Endothelial cell of umbilical vein (primary cell): ENCODE results near the gene KCNJ15. TPM values are rescaled to one million over a fixed set of nuclear protein-coding genes. Genes with fewer than 3 reads are reported as not detected.

Experiments used
- BruUV-seq: library from RNA; stranded (reverse); fragments of 400-500 nt; replicated peaks from 2 replicates; lab custom pipeline; 2021; lab: Mats Ljungman, UMichigan
- CTCF ChIA-PET: fragments of 300-600, 350-600 bp; sonication (Branson Sonifier 250); formaldehyde crosslinking; loops from one replicate; lab custom pipeline; 2021; ENCODE audit warnings: antibody characterized with exemption, inconsistent platforms; lab: Charles Lee
- POLR2A ChIA-PET: fragments of 300-600, 350-600 bp; sonication (Branson Sonifier 250); formaldehyde crosslinking; loops from one replicate; lab custom pipeline; 2021; ENCODE audit warnings: antibody characterized with exemption, inconsistent platforms; lab: Charles Lee
- DNase-seq: peaks from one replicate; pipeline ENCODE4 v3.0.0-alpha.2; 2011; ENCODE audit warnings: low read depth, low spot score
- FAIRE-seq: peaks from 2 replicates; lab custom pipeline; 2011; peaks lifted over from hg19 to GRCh38; lab: Jason Lieb, UNC
- H2AFZ ChIP-seq: 2 replicates; pipeline ENCODE4 v1.6.0; 2012; ENCODE audit warnings: low read depth, low read length, control low read depth, inconsistent platforms
- H3K27ac ChIP-seq: 2 replicates; pipeline ENCODE4 v1.5.1; 2011; ENCODE audit warnings: low read depth, mild to moderate bottlenecking, control low read depth, low read length, moderate library complexity; ENCODE audit not compliant: insufficient read depth
- H3K27me3 ChIP-seq, 2 experiments: 2 replicates each; pipeline versions ENCODE4 v1.6.0 to v1.6.1; 2011; ENCODE audit warnings: low read length in 2 of 2, mixed read lengths in 1 of 2; ENCODE audit not compliant: control insufficient read depth in 2 of 2, insufficient read depth in 2 of 2
- H3K36me3 ChIP-seq, 2 experiments: 2 replicates in 1 of 2; 3 replicates in 1 of 2; pipeline ENCODE4 v1.5.1; 2011; ENCODE audit warnings: low read length in 2 of 2, mild to moderate bottlenecking in 1 of 2, moderate library complexity in 1 of 2; ENCODE audit not compliant: control insufficient read depth in 2 of 2, insufficient read depth in 2 of 2; ENCODE audit errors: extremely low read depth in 1 of 2
- H3K4me1 ChIP-seq: 3 replicates; pipeline ENCODE4 v1.5.1; 2011; ENCODE audit warnings: mild to moderate bottlenecking, low read length; ENCODE audit not compliant: control insufficient read depth, insufficient read depth; ENCODE audit errors: extremely low read depth
- H3K4me2 ChIP-seq: 2 replicates; pipeline ENCODE4 v1.6.1; 2011; ENCODE audit warnings: low read length, control low read depth, mixed read lengths; ENCODE audit not compliant: insufficient read depth
- H3K4me3 ChIP-seq, 3 experiments: fragments of 200-600 bp in 1 of 3; sonication (generic), shearing (Covaris generic) in 1 of 3; replicated peaks in 1 of 3; 2 replicates each; pipeline ENCODE4 v1.5.1; 2011 to 2016; ENCODE audit warnings: control low read depth in 3 of 3, low read length in 3 of 3, mild to moderate bottlenecking in 2 of 3, inconsistent platforms in 1 of 3, low read depth in 1 of 3, moderate library complexity in 1 of 3; ENCODE audit not compliant: insufficient read depth in 1 of 3
- H3K79me2 ChIP-seq: 2 replicates; pipeline ENCODE4 v1.6.0; 2012; ENCODE audit warnings: low read length, inconsistent platforms; ENCODE audit not compliant: control insufficient read depth, insufficient read depth
- H3K9ac ChIP-seq: replicated peaks from 2 replicates; pipeline ENCODE3; 2011; ENCODE audit warnings: low read length, control low read depth; ENCODE audit not compliant: insufficient read depth; ENCODE audit errors: extremely low read depth
- H3K9me1 ChIP-seq: replicated peaks from 3 replicates; pipeline ENCODE4 v1.6.0; 2011; ENCODE audit warnings: mild to moderate bottlenecking, low read length; ENCODE audit not compliant: control insufficient read depth, insufficient read depth; ENCODE audit errors: extremely low read depth
- H3K9me3 ChIP-seq: replicated peaks from 2 replicates; pipeline ENCODE4 v1.5.1; 2012; ENCODE audit warnings: low read length, inconsistent platforms; ENCODE audit not compliant: control insufficient read depth, insufficient read depth
- H4K20me1 ChIP-seq: replicated peaks from 2 replicates; pipeline ENCODE3; 2011; ENCODE audit warnings: mild to moderate bottlenecking, low read length; ENCODE audit not compliant: control insufficient read depth, insufficient read depth; ENCODE audit errors: extremely low read depth
- EZH2 ChIP-seq: IDR thresholded peaks from 2 replicates; pipeline ENCODE4 v1.6.1; 2012; ENCODE audit warnings: borderline replicate concordance, low read depth, mild to moderate bottlenecking, moderate library complexity, low read length, inconsistent platforms; ENCODE audit not compliant: severe bottlenecking
- FOS ChIP-seq: IDR thresholded peaks from 2 replicates; pipeline ENCODE4 v1.6.1; 2011; ENCODE audit warnings: mild to moderate bottlenecking, low read length, moderate library complexity, borderline replicate concordance; ENCODE audit not compliant: insufficient read depth
- GATA2 ChIP-seq: IDR thresholded peaks from 2 replicates; pipeline ENCODE4 v1.7.0; 2011; ENCODE audit warnings: low read depth, mild to moderate bottlenecking, moderate library complexity, mixed read lengths, low read length; ENCODE audit not compliant: insufficient read length, insufficient read depth
- JUN ChIP-seq: IDR thresholded peaks from 2 replicates; pipeline ENCODE4 v1.6.1; 2011; ENCODE audit warnings: borderline replicate concordance, low read depth; ENCODE audit not compliant: insufficient read length, insufficient read depth
- MYC ChIP-seq: IDR thresholded peaks from one replicate; pipeline ENCODE4 v1.6.1; 2011; ENCODE audit warnings: mild to moderate bottlenecking, low read depth, low read length
- POLR2A ChIP-seq: IDR thresholded peaks from 2 replicates; pipeline ENCODE4 v1.6.1; 2012; ENCODE audit warnings: low read depth, mild to moderate bottlenecking, control low read depth, low read length
- POLR2AphosphoS5 ChIP-seq: IDR thresholded peaks from 2 replicates; pipeline ENCODE4 v1.6.1; 2012; ENCODE audit warnings: low read depth, mild to moderate bottlenecking, control low read depth, low read length, moderate library complexity; ENCODE audit not compliant: insufficient read depth
- dilution Hi-C: fragments of 300-500 bp; cut with MboI; formaldehyde crosslinking; loops from one replicate; pipeline ENCODE4 v1.15.0; 2019; ENCODE audit warnings: low sequenced_read_pairs; ENCODE audit not compliant: extremely low pct_ligation_motif_present
- intact Hi-C: fragments of 100-400 bp; cut with micrococcal nuclease; formaldehyde crosslinking; loops from one replicate; pipeline ENCODE4 v1.10.0; 2022
- polyA plus RNA-seq, 4 experiments: library from polyadenylated mRNA; depleted of rRNA in 3 of 4; stranded (reverse) in 3 of 4; unstranded in 1 of 4; fragments of >200 nt; gene quantifications; 2 replicates each; pipeline versions ENCODE4 v1.2.1 to v1.2.3, GENCODE V29; 2011 to 2012; ENCODE audit warnings: missing spikeins in 1 of 4
- total RNA-seq: library from RNA; stranded (reverse); gene quantifications from 2 replicates; pipeline ENCODE4 v1.2.3, GENCODE V29; 2021
- TF ChIP-seq, protein P1 (sequence below), 2 donors: IDR thresholded peaks; 1 replicate in 1 of 2; 2 replicates in 1 of 2; pipeline ENCODE4 v1.5.1; 2011; ENCODE audit warnings: low read length in 2 of 2, mild to moderate bottlenecking in 2 of 2, moderate library complexity in 2 of 2, control low read depth in 1 of 2, inconsistent platforms in 1 of 2, low read depth in 1 of 2; ENCODE audit not compliant: insufficient read depth in 1 of 2; ENCODE audit errors: extremely low read depth in 1 of 2
- TF ChIP-seq, protein P2 (sequence below): IDR thresholded peaks from 2 replicates; pipeline ENCODE4 v1.6.1; 2011; ENCODE audit not compliant: insufficient read depth, insufficient read length

KCNJ15 gene
- total and polyA plus RNA-seq, 2 donors (not counting 3 experiments of a cell fraction or from before 2014, with no cell fraction given), result 1.4 to 1.5 TPM

DNA sequence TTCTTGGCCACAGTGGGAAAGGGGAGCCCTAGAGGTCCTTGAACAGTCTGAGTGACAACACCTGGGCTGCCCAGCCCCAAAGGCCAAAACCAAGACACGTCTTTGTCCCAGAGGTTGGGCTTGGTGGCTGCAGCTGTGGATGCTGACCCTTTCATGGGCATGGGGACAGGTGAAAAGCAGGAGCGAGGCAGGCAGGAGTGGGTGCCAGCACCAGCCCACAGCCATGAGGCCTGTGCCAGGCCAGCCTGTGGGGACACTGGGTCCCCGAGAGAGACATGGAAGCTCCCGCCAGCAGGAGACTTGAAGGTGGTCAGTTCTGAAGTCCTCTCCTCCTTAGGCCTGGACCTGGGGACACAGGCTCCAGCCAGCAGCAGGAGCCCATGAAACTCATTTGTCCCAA is 98.6 kb downstream of the KCNJ15 start:
- intact Hi-C loops, result loop anchor here (10.0 kb wide), 1 partner anchor 441 kb away; the partner anchor contains the start of gene KCNJ6
- no peak for DNase-seq
- no peaks in the 10 kb centered on the region for H3K9me1 ChIP-seq
- peaks cover 14% of the 10 kb centered on the region for H3K4me1 ChIP-seq
- TF ChIP-seq FOS, result no peak
- no peak for TF ChIP-seq POLR2AphosphoS5
- TF ChIP-seq GATA2, result no peak
- TF ChIP-seq, protein P1, sequence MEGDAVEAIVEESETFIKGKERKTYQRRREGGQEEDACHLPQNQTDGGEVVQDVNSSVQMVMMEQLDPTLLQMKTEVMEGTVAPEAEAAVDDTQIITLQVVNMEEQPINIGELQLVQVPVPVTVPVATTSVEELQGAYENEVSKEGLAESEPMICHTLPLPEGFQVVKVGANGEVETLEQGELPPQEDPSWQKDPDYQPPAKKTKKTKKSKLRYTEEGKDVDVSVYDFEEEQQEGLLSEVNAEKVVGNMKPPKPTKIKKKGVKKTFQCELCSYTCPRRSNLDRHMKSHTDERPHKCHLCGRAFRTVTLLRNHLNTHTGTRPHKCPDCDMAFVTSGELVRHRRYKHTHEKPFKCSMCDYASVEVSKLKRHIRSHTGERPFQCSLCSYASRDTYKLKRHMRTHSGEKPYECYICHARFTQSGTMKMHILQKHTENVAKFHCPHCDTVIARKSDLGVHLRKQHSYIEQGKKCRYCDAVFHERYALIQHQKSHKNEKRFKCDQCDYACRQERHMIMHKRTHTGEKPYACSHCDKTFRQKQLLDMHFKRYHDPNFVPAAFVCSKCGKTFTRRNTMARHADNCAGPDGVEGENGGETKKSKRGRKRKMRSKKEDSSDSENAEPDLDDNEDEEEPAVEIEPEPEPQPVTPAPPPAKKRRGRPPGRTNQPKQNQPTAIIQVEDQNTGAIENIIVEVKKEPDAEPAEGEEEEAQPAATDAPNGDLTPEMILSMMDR (IDR thresholded peaks at IDR 0.05; ENCODE audit: extremely low read depth in 1 of 2, insufficient read depth in 1 of 2, low read depth in 1 of 2, low read length in 2 of 2), result no peak
- TF ChIP-seq MYC, result no peak
- TF ChIP-seq, protein P2, sequence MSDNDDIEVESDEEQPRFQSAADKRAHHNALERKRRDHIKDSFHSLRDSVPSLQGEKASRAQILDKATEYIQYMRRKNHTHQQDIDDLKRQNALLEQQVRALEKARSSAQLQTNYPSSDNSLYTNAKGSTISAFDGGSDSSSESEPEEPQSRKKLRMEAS, result no peak
- TF ChIP-seq POLR2A, result no peak
- no peak for TF ChIP-seq JUN
- no peak for TF ChIP-seq EZH2
- no peak overlapping the region for H3K4me3 ChIP-seq
- no peaks in the 10 kb centered on the region for H3K36me3 ChIP-seq
- H3K27ac ChIP-seq, result no peak overlapping the region
- dilution Hi-C loops, result loop anchor here (10.0 kb wide), 1 partner anchor 191 kb away; no protein-coding TSS in a partner anchor
- H4K20me1 ChIP-seq, result no peaks in the 10 kb centered on the region
- no peak for FAIRE-seq
- no peaks in the 10 kb centered on the region for H3K79me2 ChIP-seq
- H3K27me3 ChIP-seq, result peaks cover 0 to under 1% of the 10 kb centered on the region in 2 experiments
- CTCF ChIA-PET, result interaction anchor here (0.7 to 9.7 kb wide), 10 partner anchors 12 to 681 kb away, joined by 3 to 740 read pairs (median 5); no protein-coding TSS in a partner anchor
- POLR2A ChIA-PET, result interaction anchor here (0.6 kb wide), 1 partner anchor 153 kb away, joined by 4 read pairs; no protein-coding TSS in a partner anchor
- H3K4me2 ChIP-seq, result no peak overlapping the region
- no peaks in the 10 kb centered on the region for H3K9me3 ChIP-seq
- no TSS peak for BruUV-seq
- no peak overlapping the region for H3K9ac ChIP-seq
- H2AFZ ChIP-seq, result no peak overlapping the region
